Measurements from ENCODE around the gene GPR85. TPM values are rescaled to one million over a fixed set of nuclear protein-coding genes. Genes with fewer than 3 reads are reported as not detected.

The GPR85 gene, protein sequence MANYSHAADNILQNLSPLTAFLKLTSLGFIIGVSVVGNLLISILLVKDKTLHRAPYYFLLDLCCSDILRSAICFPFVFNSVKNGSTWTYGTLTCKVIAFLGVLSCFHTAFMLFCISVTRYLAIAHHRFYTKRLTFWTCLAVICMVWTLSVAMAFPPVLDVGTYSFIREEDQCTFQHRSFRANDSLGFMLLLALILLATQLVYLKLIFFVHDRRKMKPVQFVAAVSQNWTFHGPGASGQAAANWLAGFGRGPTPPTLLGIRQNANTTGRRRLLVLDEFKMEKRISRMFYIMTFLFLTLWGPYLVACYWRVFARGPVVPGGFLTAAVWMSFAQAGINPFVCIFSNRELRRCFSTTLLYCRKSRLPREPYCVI
- total RNA-seq: 1.2 and 4.5 TPM in 2 replicates

GRCh38 chr7:113086431-113086888 is at the start of gene GPR85:
TSS of gene GPR85 (minus strand) at chr7:113086827. CDS start at chr7:113084721, 2,106 bp downstream.

DNA sequence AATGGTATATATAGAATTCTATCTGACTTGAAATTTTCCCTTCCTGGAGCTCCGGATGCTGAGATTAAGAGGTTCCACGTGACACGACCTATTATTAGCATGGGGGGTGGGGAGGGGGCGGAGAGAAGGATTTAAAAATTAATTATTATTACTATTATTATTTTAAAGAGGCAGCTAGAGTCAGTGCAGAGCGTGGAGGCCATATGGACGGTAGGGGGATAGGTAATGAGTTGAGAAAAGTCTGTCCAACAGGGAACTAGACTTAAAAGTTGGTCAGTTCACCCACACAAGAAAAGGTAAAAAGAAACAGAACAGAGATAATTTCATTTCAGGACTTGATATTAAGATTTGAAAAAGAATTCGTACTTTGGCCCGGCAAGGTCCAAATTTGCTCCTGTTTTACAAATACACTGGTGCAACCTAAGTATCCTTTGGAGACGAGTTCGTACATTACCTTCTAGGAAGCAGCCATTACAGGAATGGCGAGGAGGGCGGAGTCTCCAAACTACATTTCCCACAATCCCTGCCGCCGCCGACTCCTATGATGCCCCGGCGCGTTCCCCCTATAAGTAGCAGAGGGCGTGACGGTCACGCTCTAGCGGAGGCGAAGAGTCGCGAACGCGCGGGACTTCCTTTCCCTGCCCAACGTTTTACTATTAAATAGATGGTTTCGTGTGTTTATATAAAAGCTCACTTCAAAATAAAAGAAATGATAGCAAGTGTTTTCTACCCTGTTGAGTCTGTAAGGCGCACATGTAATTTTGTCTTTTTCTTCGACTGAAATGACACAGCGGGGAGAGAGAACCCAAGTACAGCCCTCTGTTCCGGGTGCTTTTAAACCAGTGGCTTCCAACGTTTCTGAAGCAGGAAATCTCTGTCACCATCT is 31.7 kb upstream of the GPR85 start, which contains the start of gene SMIM30:
TSS of gene SMIM30 (minus strand) at position 481 of the 886 bp plus-strand sequence. CDS start 976 bp downstream, outside the sequence.

Other genes starting within 250 kb of the GPR85 start
- gene SMIM30, start 31.7 kb upstream of the GPR85 start, total RNA-seq: 59.1 and 73.6 TPM in 2 replicates